HCT116 (cell line): ENCODE measurements around the gene AAK1. TPM values are rescaled to one million over a fixed set of nuclear protein-coding genes. Genes with fewer than 3 reads are reported as not detected.

Source experiments
- ATAC-seq: fragments of 200-7000 bp; cut with Tn5 transposase; 2 replicates; pipeline ENCODE4 v1.9.1; 2020; ENCODE audit warnings: mild to moderate bottlenecking, moderate library complexity
- BruUV-seq: library from RNA; stranded (reverse); fragments of 400-500 nt; replicated peaks from 2 replicates; lab custom pipeline; 2021; lab: Mats Ljungman, UMichigan
- CTCF ChIA-PET: fragments of 300-600 bp; sonication (Branson Sonifier 250); formaldehyde crosslinking; loops from one replicate; lab custom pipeline; 2021; ENCODE audit warnings: antibody characterized with exemption; lab: Charles Lee
- POLR2A ChIA-PET: fragments of 300-600, 350-600 bp; sonication (Branson Sonifier 250); formaldehyde crosslinking; loops from one replicate; lab custom pipeline; 2021; ENCODE audit warnings: antibody characterized with exemption; lab: Charles Lee
- RAD21 ChIA-PET, 2 experiments: fragments of 300-600 bp; sonication (Branson Sonifier 250); formaldehyde crosslinking; loops; one replicate each; lab custom pipeline; 2023; ENCODE audit warnings: low total read pairs in 2 of 2; ENCODE audit not compliant: uncharacterized antibody in 2 of 2, unreplicated experiment in 2 of 2, low non-redundant PET in 1 of 2; lab: Charles Lee
- DNase-seq: peaks from one replicate; pipeline ENCODE4 v3.0.0-alpha.2; 2010; ENCODE audit warnings: low read depth, low spot score
- H2AFZ ChIP-seq: fragments of 200-600 bp; shearing (Covaris generic), sonication (generic); 2 replicates; pipeline ENCODE4 v1.6.1; 2017; ENCODE audit warnings: low read depth, mixed run types, mixed read lengths, antibody characterized with exemption, low read length; ENCODE audit not compliant: poor library complexity, severe bottlenecking
- H3K27ac ChIP-seq: 2 replicates; pipeline ENCODE4 v1.5.1; 2012; ENCODE audit warnings: low read depth, low read length
- H3K27me3 ChIP-seq: fragments of 200-600 bp; sonication (generic); 2 replicates; pipeline ENCODE4 v1.6.1; 2016; ENCODE audit warnings: mixed run types, low read length, mixed read lengths; ENCODE audit not compliant: insufficient read depth
- H3K36me3 ChIP-seq, 2 experiments: fragments of 200-500 bp in 1 of 2; fragments of 200-600 bp in 1 of 2; sonication (Bioruptor generic) in 1 of 2; sonication (generic) in 1 of 2; 2 replicates each; pipeline versions ENCODE4 v1.5.1 to v1.6.1; 2014 to 2016; ENCODE audit warnings: low read length in 2 of 2, inconsistent platforms in 1 of 2, mixed read lengths in 1 of 2, mixed run types in 1 of 2; ENCODE audit not compliant: insufficient read depth in 2 of 2, control insufficient read depth in 1 of 2
- H3K4me1 ChIP-seq, 2 experiments: fragments of 200-600 bp in 1 of 2; sonication (generic) in 1 of 2; 2 replicates each; pipeline versions ENCODE4 v1.5.1 to v1.6.1; 2012 to 2017; ENCODE audit warnings: low read length in 2 of 2, inconsistent platforms in 1 of 2, mild to moderate bottlenecking in 1 of 2, mixed read lengths in 1 of 2, mixed run types in 1 of 2, moderate library complexity in 1 of 2; ENCODE audit not compliant: insufficient read depth in 2 of 2, control insufficient read depth in 1 of 2
- H3K4me2 ChIP-seq: fragments of 200-600 bp; sonication (generic); 2 replicates; pipeline ENCODE4 v1.6.1; 2017; ENCODE audit warnings: mixed run types, low read length, mixed read lengths
- H3K4me3 ChIP-seq, 2 experiments: fragments of 200-600 bp in 1 of 2; sonication (generic) in 1 of 2; replicated peaks in 1 of 2; 2 replicates each; pipeline ENCODE4 v1.5.1; 2011 to 2016; ENCODE audit warnings: low read length in 2 of 2, control low read depth in 1 of 2, low read depth in 1 of 2, mild to moderate bottlenecking in 1 of 2, mixed read lengths in 1 of 2, mixed run types in 1 of 2
- H3K79me2 ChIP-seq: fragments of 200-600 bp; sonication (generic); 2 replicates; pipeline ENCODE4 v1.6.1; 2017; ENCODE audit warnings: mild to moderate bottlenecking, mixed run types, low read length, moderate library complexity, mixed read lengths; ENCODE audit not compliant: insufficient read depth
- H3K9ac ChIP-seq: fragments of 200-600 bp; sonication (generic); 2 replicates; pipeline ENCODE4 v1.6.1; 2016; ENCODE audit warnings: low read length, mixed read lengths
- H3K9me2 ChIP-seq: fragments of 200-600 bp; sonication (generic), shearing (Covaris generic); 2 replicates; pipeline ENCODE4 v1.6.1; 2017; ENCODE audit warnings: mixed run types, mild to moderate bottlenecking, moderate library complexity; ENCODE audit not compliant: insufficient read depth
- H3K9me3 ChIP-seq, 2 experiments: fragments of 200-500 bp in 1 of 2; fragments of 200-600 bp in 1 of 2; sonication (Bioruptor generic) in 1 of 2; sonication (generic) in 1 of 2; 2 replicates each; pipeline ENCODE4 v1.6.1; 2014 to 2017; ENCODE audit warnings: low read length in 2 of 2, mixed read lengths in 2 of 2, inconsistent platforms in 1 of 2, low read depth in 1 of 2, mild to moderate bottlenecking in 1 of 2, mixed run types in 1 of 2, moderate library complexity in 1 of 2; ENCODE audit not compliant: control insufficient read depth in 1 of 2, insufficient read depth in 1 of 2
- H4K20me1 ChIP-seq: fragments of 200-600 bp; sonication (generic), shearing (Covaris generic); 2 replicates; pipeline ENCODE4 v1.6.1; 2017; ENCODE audit warnings: mixed run types, mild to moderate bottlenecking, moderate library complexity; ENCODE audit not compliant: insufficient read depth
- CBX3 ChIP-seq: IDR thresholded peaks from 2 replicates; pipeline ENCODE4 v1.6.1; 2012; ENCODE audit warnings: low read depth
- EZH2 ChIP-seq: fragments of 200-600 bp; sonication (generic); IDR thresholded peaks from 2 replicates; pipeline ENCODE4 v1.6.1; 2017; ENCODE audit warnings: antibody characterized with exemption, mixed run types
- EZH2phosphoT487 ChIP-seq: fragments of 200-600 bp; IDR thresholded peaks from 2 replicates; pipeline ENCODE4 v1.6.1; 2018; ENCODE audit warnings: antibody characterized with exemption, borderline replicate concordance
- FOSL1 ChIP-seq: IDR thresholded peaks from 2 replicates; pipeline ENCODE4 v1.6.1; 2012; ENCODE audit warnings: low read depth
- POLR2A ChIP-seq: IDR thresholded peaks from 2 replicates; pipeline ENCODE4 v1.7.0; 2011; ENCODE audit warnings: borderline replicate concordance; ENCODE audit not compliant: insufficient read depth, insufficient read length; ENCODE audit errors: extremely low read depth
- POLR2AphosphoS5 ChIP-seq: IDR thresholded peaks from 2 replicates; pipeline ENCODE4 v1.6.1; 2011; ENCODE audit warnings: mild to moderate bottlenecking, low read depth, low read length, moderate library complexity
- RAD21 ChIP-seq: IDR thresholded peaks from 2 replicates; pipeline ENCODE4 v1.6.1; 2012; ENCODE audit warnings: low read depth, mild to moderate bottlenecking
- SP1 ChIP-seq: IDR thresholded peaks from 2 replicates; pipeline ENCODE4 v1.6.1; 2012; ENCODE audit warnings: low read depth
- SRF ChIP-seq: IDR thresholded peaks from 2 replicates; pipeline ENCODE4 v1.6.1; 2012; ENCODE audit warnings: low read depth
- TCF7L2 ChIP-seq: IDR thresholded peaks from 2 replicates; pipeline ENCODE4 v1.7.0; 2011; ENCODE audit warnings: borderline replicate concordance, inconsistent platforms; ENCODE audit not compliant: insufficient read depth, insufficient read length; ENCODE audit errors: extremely low read depth
- ZNF274 ChIP-seq: fragments of 200-500 bp; sonication (Bioruptor generic); IDR thresholded peaks from 2 replicates; pipeline ENCODE4 v1.6.1; 2014; ENCODE audit warnings: mild to moderate bottlenecking, low read depth, low read length, inconsistent platforms
- intact Hi-C: fragments of 100-400 bp; cut with micrococcal nuclease; formaldehyde crosslinking; loops from 2 replicates; pipeline ENCODE4 v1.10.0; 2022
- total RNA-seq: library from RNA; stranded (reverse); gene quantifications from one replicate; pipeline ENCODE4 v1.2.1, GENCODE V29; 2021; ENCODE audit not compliant: unreplicated experiment
- TF ChIP-seq, protein P1 (sequence below), 3 experiments: fragments of 200-600 bp in 1 of 3; sonication (generic) in 1 of 3; IDR thresholded peaks in 2 of 3; conservative IDR thresholded peaks in 1 of 3; 2 replicates each; pipeline ENCODE4 v1.5.1; 2012 to 2017; ENCODE audit warnings: low read depth in 2 of 3, low read length in 2 of 3, antibody characterized with exemption in 1 of 3, borderline replicate concordance in 1 of 3, control low read depth in 1 of 3, mild to moderate bottlenecking in 1 of 3, mixed read lengths in 1 of 3, mixed run types in 1 of 3, moderate library complexity in 1 of 3; ENCODE audit not compliant: insufficient read depth in 1 of 3
- TF ChIP-seq, protein P2 (sequence below): IDR thresholded peaks from 2 replicates; pipeline ENCODE4 v1.6.1; 2012
- TF ChIP-seq, protein P3 (sequence below): IDR thresholded peaks from 2 replicates; pipeline ENCODE4 v1.6.1; 2011; ENCODE audit warnings: mild to moderate bottlenecking, low read length, moderate library complexity; ENCODE audit not compliant: insufficient replicate concordance; ENCODE audit errors: extremely low read depth

The AAK1 gene
- total RNA-seq, 1 experiment from 2014 or later: 32.0 TPM

DNA sequence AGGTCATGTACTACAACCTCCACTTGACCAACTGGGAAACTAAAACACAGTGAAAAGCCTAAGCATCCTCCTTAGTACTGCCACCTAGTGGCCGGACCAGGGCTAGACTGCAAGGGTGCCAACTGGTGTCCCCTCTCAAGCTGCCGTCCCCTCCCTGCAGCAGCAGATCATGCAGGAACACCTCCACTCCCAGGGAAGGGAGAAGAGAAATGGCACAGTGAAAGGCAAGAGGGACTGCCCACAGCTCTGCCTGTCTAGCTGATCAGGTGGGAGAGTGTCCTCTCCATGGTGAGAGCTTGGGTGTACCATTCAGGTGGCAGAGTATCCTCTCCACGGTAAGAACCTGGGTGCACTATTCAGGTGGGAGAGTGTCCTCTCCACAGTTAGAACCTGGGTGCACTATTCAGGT, 78.1 kb downstream of the AAK1 start:
- Histone ChIP-seq H3K9me2 (no peaks in the 10 kb centered on the region), H3K27me3 (no peaks in the 10 kb centered on the region), H3K4me3 (no peak overlapping the region), H3K4me1 (peaks cover under 1 to 23% of the 10 kb centered on the region in 2 experiments; a peak in 3 of 4 replicates), H3K9ac (no peak overlapping the region), H3K79me2 (no peaks in the 10 kb centered on the region; the same call in 1 of the 2 replicates), H3K27ac (no peak overlapping the region), H3K36me3 (no peaks in the 10 kb centered on the region), H4K20me1 (no peaks in the 10 kb centered on the region), H3K9me3 (no peaks in the 10 kb centered on the region), H3K4me2 (no peak overlapping the region), H2AFZ (no peak overlapping the region)
- intact Hi-C loops: no loop called here
- peak; percentile 36 for DNase-seq
- ChIA-PET POLR2A (interaction anchor here (1.2 kb wide), 1 partner anchor 11 kb away, joined by 3 read pairs; no protein-coding TSS in a partner anchor), RAD21 (interaction anchor here in 1 of 2 experiments (0.7 to 1.5 kb wide), 2 partner anchors 78 to 206 kb away, joined by 3 read pairs; partner anchors contain the start of gene AAK1), CTCF (interaction anchor here (1.0 to 2.4 kb wide), 17 partner anchors 9 to 251 kb away, joined by 3 to 8 read pairs (median 4); partner anchors contain the start of gene NFU1)
- no peak for TF ChIP-seq FOSL1
- TF ChIP-seq RAD21: peak; percentile 41
- TF ChIP-seq, protein P1, sequence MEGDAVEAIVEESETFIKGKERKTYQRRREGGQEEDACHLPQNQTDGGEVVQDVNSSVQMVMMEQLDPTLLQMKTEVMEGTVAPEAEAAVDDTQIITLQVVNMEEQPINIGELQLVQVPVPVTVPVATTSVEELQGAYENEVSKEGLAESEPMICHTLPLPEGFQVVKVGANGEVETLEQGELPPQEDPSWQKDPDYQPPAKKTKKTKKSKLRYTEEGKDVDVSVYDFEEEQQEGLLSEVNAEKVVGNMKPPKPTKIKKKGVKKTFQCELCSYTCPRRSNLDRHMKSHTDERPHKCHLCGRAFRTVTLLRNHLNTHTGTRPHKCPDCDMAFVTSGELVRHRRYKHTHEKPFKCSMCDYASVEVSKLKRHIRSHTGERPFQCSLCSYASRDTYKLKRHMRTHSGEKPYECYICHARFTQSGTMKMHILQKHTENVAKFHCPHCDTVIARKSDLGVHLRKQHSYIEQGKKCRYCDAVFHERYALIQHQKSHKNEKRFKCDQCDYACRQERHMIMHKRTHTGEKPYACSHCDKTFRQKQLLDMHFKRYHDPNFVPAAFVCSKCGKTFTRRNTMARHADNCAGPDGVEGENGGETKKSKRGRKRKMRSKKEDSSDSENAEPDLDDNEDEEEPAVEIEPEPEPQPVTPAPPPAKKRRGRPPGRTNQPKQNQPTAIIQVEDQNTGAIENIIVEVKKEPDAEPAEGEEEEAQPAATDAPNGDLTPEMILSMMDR (IDR thresholded peaks at IDR 0.05 in 2 of 3, conservative IDR thresholded peaks at IDR 0.05 in 1 of 3; ENCODE audit: borderline replicate concordance in 1 of 3, insufficient read depth in 1 of 3, low read depth in 2 of 3, low read length in 2 of 3): peak; percentile 33 to 96 (median 95); a peak in 5 of 6 replicates
- no peak for TF ChIP-seq TCF7L2
- ATAC-seq: peak; percentile 93
- BruUV-seq: no TSS peak

DNA sequence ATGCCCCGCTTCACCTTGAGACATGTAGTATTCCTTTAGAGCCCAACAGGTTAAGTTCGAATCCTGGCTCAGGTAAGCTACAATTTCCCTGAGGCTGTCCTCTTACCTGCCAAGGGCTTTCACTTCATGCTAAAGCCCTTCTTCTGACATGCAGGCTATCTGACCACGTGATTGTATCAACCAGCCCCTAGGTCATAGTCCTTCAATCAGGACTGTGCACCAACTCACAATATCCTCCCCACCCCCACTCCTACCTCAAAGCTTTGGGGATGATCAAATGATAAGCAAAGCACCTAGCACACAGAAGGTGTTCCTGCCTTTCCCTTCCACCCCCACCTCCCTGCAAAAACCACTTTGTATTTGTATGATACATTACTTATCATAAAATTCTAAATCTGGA, 78.9 kb downstream of the AAK1 start:
- Histone ChIP-seq H3K36me3 (no peaks in the 10 kb centered on the region), H3K27me3 (no peaks in the 10 kb centered on the region), H3K4me2 (no peak overlapping the region), H2AFZ (no peak overlapping the region), H3K4me1 (peaks cover 0 to 25% of the 10 kb centered on the region in 2 experiments; a peak in 2 of 4 replicates), H3K4me3 (no peak overlapping the region), H3K9me3 (no peaks in the 10 kb centered on the region), H4K20me1 (no peaks in the 10 kb centered on the region), H3K9me2 (no peaks in the 10 kb centered on the region), H3K9ac (no peak overlapping the region), H3K79me2 (no peaks in the 10 kb centered on the region; the same call in 1 of the 2 replicates), H3K27ac (no peak overlapping the region)
- CTCF ChIA-PET: interaction anchor here (0.8 to 2.4 kb wide), 12 partner anchors 9 to 189 kb away, joined by 3 to 8 read pairs (median 4); partner anchors contain the start of gene NFU1
- no TSS peak for BruUV-seq
- RAD21 ChIA-PET: interaction anchor here in 1 of 2 experiments (0.7 to 1.5 kb wide), 2 partner anchors 79 to 207 kb away, joined by 3 read pairs; partner anchors contain the start of gene AAK1
- POLR2A ChIA-PET: interaction anchor here (1.2 kb wide), 1 partner anchor 12 kb away, joined by 3 read pairs; no protein-coding TSS in a partner anchor
- DNase-seq (no peak), ATAC-seq (no peak)
- intact Hi-C loops: no loop called here
- TF ChIP-seq EZH2phosphoT487: no peak
- TF ChIP-seq POLR2A: no peak
- TF ChIP-seq, protein P2, sequence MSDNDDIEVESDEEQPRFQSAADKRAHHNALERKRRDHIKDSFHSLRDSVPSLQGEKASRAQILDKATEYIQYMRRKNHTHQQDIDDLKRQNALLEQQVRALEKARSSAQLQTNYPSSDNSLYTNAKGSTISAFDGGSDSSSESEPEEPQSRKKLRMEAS: no peak
- no peak for TF ChIP-seq CBX3
- TF ChIP-seq FOSL1: no peak
- TF ChIP-seq POLR2AphosphoS5: no peak
- TF ChIP-seq EZH2: no peak
- no peak for TF ChIP-seq SP1
- TF ChIP-seq ZNF274: no peak
- TF ChIP-seq SRF: no peak
- TF ChIP-seq TCF7L2: no peak
- TF ChIP-seq, protein P3, sequence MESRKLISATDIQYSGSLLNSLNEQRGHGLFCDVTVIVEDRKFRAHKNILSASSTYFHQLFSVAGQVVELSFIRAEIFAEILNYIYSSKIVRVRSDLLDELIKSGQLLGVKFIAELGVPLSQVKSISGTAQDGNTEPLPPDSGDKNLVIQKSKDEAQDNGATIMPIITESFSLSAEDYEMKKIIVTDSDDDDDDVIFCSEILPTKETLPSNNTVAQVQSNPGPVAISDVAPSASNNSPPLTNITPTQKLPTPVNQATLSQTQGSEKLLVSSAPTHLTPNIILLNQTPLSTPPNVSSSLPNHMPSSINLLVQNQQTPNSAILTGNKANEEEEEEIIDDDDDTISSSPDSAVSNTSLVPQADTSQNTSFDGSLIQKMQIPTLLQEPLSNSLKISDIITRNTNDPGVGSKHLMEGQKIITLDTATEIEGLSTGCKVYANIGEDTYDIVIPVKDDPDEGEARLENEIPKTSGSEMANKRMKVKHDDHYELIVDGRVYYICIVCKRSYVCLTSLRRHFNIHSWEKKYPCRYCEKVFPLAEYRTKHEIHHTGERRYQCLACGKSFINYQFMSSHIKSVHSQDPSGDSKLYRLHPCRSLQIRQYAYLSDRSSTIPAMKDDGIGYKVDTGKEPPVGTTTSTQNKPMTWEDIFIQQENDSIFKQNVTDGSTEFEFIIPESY: no peak
